Measurements from ENCODE around the gene LAPTM4A.

DNA sequence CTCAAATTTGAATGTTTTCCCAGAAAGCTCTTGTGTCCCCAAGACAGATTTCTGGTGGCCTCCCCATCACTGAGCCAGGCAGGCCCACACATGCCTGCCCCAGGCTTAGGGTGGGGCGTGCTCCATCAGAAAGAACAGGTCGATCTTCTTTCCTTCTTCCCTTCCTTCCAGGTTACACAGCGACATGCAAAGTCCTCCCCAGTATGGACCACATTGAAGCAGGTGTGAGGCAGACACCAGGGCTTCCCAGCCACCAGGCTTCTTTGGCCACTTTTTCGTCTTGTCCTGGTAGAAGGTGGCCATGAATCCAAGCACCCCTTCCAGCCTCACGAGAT lies 41.4 kb upstream of the LAPTM4A start:
- TF ChIP-seq EP300 (IDR thresholded peaks at IDR 0.05) (no peak), POLR2A (IDR thresholded peaks at IDR 0.05; ENCODE audit: low read length) (no peak), ZFP36 (IDR thresholded peaks at IDR 0.05; ENCODE audit: borderline replicate concordance, partially characterized antibody) (no peak), PHF8 (IDR thresholded peaks at IDR 0.05; ENCODE audit: borderline replicate concordance, low read depth) (no peak), RFX5 (IDR thresholded peaks at IDR 0.05) (no peak), HOXA7 (CRISPR knock-in tag; IDR thresholded peaks at IDR 0.05) (no peak)
- TF ChIP-seq, protein P1, sequence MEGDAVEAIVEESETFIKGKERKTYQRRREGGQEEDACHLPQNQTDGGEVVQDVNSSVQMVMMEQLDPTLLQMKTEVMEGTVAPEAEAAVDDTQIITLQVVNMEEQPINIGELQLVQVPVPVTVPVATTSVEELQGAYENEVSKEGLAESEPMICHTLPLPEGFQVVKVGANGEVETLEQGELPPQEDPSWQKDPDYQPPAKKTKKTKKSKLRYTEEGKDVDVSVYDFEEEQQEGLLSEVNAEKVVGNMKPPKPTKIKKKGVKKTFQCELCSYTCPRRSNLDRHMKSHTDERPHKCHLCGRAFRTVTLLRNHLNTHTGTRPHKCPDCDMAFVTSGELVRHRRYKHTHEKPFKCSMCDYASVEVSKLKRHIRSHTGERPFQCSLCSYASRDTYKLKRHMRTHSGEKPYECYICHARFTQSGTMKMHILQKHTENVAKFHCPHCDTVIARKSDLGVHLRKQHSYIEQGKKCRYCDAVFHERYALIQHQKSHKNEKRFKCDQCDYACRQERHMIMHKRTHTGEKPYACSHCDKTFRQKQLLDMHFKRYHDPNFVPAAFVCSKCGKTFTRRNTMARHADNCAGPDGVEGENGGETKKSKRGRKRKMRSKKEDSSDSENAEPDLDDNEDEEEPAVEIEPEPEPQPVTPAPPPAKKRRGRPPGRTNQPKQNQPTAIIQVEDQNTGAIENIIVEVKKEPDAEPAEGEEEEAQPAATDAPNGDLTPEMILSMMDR (IDR thresholded peaks at IDR 0.05), result no peak
- TF ChIP-seq, protein P2, sequence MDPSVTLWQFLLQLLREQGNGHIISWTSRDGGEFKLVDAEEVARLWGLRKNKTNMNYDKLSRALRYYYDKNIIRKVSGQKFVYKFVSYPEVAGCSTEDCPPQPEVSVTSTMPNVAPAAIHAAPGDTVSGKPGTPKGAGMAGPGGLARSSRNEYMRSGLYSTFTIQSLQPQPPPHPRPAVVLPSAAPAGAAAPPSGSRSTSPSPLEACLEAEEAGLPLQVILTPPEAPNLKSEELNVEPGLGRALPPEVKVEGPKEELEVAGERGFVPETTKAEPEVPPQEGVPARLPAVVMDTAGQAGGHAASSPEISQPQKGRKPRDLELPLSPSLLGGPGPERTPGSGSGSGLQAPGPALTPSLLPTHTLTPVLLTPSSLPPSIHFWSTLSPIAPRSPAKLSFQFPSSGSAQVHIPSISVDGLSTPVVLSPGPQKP (IDR thresholded peaks at IDR 0.05; ENCODE audit: low read depth, low read length), result no peak
- TF ChIP-seq, protein P3, sequence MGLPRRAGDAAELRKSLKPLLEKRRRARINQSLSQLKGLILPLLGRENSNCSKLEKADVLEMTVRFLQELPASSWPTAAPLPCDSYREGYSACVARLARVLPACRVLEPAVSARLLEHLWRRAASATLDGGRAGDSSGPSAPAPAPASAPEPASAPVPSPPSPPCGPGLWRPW (IDR thresholded peaks at IDR 0.05), result no peak
- TF ChIP-seq, protein P4, sequence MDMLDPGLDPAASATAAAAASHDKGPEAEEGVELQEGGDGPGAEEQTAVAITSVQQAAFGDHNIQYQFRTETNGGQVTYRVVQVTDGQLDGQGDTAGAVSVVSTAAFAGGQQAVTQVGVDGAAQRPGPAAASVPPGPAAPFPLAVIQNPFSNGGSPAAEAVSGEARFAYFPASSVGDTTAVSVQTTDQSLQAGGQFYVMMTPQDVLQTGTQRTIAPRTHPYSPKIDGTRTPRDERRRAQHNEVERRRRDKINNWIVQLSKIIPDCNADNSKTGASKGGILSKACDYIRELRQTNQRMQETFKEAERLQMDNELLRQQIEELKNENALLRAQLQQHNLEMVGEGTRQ (IDR thresholded peaks at IDR 0.05), result no peak

Measured in A549 (cell line).